ENCODE measurements around the gene COG5.

- no peak for TF ChIP-seq LARP7 (IDR thresholded peaks at IDR 0.05)
- TF ChIP-seq EP300 (IDR thresholded peaks at IDR 0.05; ENCODE audit: borderline replicate concordance in 1 of 2, control insufficient read depth in 1 of 2, low read depth in 2 of 2, low read length in 2 of 2): no peak
- TF ChIP-seq POLR2AphosphoS5 (IDR thresholded peaks at IDR 0.05; ENCODE audit: low read length): no peak
- no peak for TF ChIP-seq BCL11A (IDR thresholded peaks at IDR 0.05; ENCODE audit: low read depth, low read length)
- TF ChIP-seq RAD21 (IDR thresholded peaks at IDR 0.05; ENCODE audit: insufficient read depth, low read depth, low read length): no peak
- no peak for TF ChIP-seq PKNOX1 (IDR thresholded peaks at IDR 0.05)
- TF ChIP-seq, protein P1, sequence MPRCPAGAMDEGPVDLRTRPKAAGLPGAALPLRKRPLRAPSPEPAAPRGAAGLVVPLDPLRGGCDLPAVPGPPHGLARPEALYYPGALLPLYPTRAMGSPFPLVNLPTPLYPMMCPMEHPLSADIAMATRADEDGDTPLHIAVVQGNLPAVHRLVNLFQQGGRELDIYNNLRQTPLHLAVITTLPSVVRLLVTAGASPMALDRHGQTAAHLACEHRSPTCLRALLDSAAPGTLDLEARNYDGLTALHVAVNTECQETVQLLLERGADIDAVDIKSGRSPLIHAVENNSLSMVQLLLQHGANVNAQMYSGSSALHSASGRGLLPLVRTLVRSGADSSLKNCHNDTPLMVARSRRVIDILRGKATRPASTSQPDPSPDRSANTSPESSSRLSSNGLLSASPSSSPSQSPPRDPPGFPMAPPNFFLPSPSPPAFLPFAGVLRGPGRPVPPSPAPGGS (IDR thresholded peaks at IDR 0.05; ENCODE audit: borderline replicate concordance, insufficient read depth, low read depth, low read length, poor library complexity, severe bottlenecking): no peak
- TF ChIP-seq STAT1 (conservative IDR thresholded peaks at IDR 0.05): no peak
- no peak for TF ChIP-seq PBX3 (IDR thresholded peaks at IDR 0.05; ENCODE audit: insufficient replicate concordance, low read depth, low read length)
- TF ChIP-seq ZZZ3 (IDR thresholded peaks at IDR 0.05; ENCODE audit: control insufficient read depth, insufficient read length, low read depth): no peak
- no peak for TF ChIP-seq EZH2 (IDR thresholded peaks at IDR 0.05; ENCODE audit: borderline replicate concordance, control insufficient read depth, low read depth, low read length)
- TF ChIP-seq RFX5 (IDR thresholded peaks at IDR 0.05; ENCODE audit: low read depth, low read length): no peak
- no peak for TF ChIP-seq NFYB (IDR thresholded peaks at IDR 0.05; ENCODE audit: insufficient read depth, low read depth, low read length)
Measured at GRCh38 chr7:107580716-107581383, 17.1 kb upstream of the COG5 start.
